Neuron (in vitro differentiated cells): ENCODE measurements around the gene SPATA31E1.

Source experiments
- H2AFZ ChIP-seq: one replicate; pipeline ENCODE4 v1.6.1; 2013; ENCODE audit warnings: low read depth, mild to moderate bottlenecking, inconsistent platforms, low read length, moderate library complexity
- H3K27me3 ChIP-seq: one replicate; pipeline ENCODE4 v1.6.1; 2013; ENCODE audit warnings: low read length; ENCODE audit not compliant: insufficient read depth
- H3K36me3 ChIP-seq: one replicate; pipeline ENCODE4 v1.6.1; 2013; ENCODE audit warnings: low read length; ENCODE audit not compliant: insufficient read depth
- H3K4me1 ChIP-seq: one replicate; pipeline ENCODE4 v1.6.1; 2013; ENCODE audit warnings: low read length; ENCODE audit not compliant: insufficient read depth
- H3K4me3 ChIP-seq: 2 replicates; pipeline ENCODE4 v1.5.1; 2013; ENCODE audit warnings: mild to moderate bottlenecking, low read length, moderate library complexity
- H3K9me3 ChIP-seq: one replicate; pipeline ENCODE4 v1.6.1; 2013; ENCODE audit warnings: low read length

Gene SPATA31E1

DNA sequence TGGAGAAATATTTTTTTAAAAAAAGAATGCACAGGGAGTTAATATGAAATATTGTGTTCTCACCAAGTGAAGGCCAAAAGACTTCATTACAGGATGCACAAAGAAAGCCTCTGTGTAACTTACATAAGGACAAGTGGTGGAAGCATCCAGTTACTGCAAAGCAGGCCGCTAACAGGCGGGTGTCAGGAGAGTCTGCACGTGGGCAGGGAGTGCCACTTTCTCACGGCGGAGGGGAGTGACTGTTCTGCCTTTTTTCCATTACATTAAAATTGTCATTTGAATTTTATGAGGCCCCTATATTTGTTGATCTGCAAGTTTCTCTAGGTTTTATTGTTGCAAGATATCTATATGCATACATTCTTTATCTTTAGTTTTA lies 28.1 kb upstream of the SPATA31E1 start:
- H3K9me3 ChIP-seq = no peaks in the 10 kb centered on the region
- no peaks in the 10 kb centered on the region for H3K36me3 ChIP-seq
- no peak overlapping the region for H3K4me3 ChIP-seq
- H3K27me3 ChIP-seq = no peaks in the 10 kb centered on the region
- H3K4me1 ChIP-seq = no peaks in the 10 kb centered on the region
- no peak overlapping the region for H2AFZ ChIP-seq

- Histone ChIP-seq H3K4me1 (no peaks in the 10 kb centered on the region), H3K4me3 (no peak overlapping the region), H2AFZ (no peak overlapping the region), H3K36me3 (no peaks in the 10 kb centered on the region), H3K27me3 (no peaks in the 10 kb centered on the region), H3K9me3 (no peaks in the 10 kb centered on the region)
These were observed 27.6 kb upstream of the SPATA31E1 start for GRCh38 chr9:87855061-87855460.

GRCh38 chr9:87857141-87857947 lies 25.3 kb upstream of the SPATA31E1 start:
- no peaks in the 10 kb centered on the region for H3K9me3 ChIP-seq
- H3K4me3 ChIP-seq = no peak overlapping the region
- no peaks in the 10 kb centered on the region for H3K4me1 ChIP-seq
- no peak overlapping the region for H2AFZ ChIP-seq
- no peaks in the 10 kb centered on the region for H3K27me3 ChIP-seq
- no peaks in the 10 kb centered on the region for H3K36me3 ChIP-seq

DNA sequence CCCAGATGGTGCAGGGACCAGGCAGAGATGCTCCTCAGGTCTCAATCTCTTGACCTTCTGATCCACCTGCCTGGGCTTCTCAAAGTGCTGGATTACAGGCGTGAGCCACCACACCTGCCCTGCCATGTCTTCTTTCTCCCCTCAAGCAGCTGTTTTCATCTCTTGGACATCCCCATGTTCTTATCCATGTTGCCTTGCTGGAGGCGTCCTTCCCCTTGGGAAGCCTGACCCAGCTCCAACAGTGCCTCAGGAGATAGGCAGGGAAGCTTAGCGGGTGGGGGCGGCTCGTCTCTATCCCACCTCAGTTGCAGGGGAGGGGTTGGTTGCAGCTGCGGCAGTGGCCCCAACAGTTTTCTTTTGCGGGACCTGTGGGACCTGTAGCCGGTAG lies 24.7 kb upstream of the SPATA31E1 start:
- H3K9me3 ChIP-seq = no peaks in the 10 kb centered on the region
- no peaks in the 10 kb centered on the region for H3K4me1 ChIP-seq

DNA sequence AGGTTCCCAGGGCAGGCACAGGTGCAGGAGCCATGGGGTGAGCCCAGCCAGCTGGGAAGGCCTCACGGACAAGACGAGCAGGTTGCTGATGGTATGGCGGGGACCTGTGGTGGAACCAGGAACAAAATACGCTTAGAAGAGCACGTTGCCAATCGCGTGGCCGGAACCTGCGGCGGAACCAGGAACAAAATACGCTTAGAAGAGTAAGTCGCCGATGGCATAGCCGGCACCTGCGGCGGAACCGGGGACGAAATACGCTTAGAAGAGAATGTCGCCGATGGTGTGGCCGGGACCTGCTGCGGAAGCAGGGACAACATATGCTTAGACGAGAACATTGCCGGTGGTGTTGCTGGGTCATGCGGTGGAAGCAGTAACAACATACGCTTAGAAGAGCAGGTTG lies 23.5 kb upstream of the SPATA31E1 start:
- Histone ChIP-seq H2AFZ (no peak overlapping the region), H3K4me1 (no peaks in the 10 kb centered on the region), H3K27me3 (no peaks in the 10 kb centered on the region)

More for the DNA sequence above, 24.7 kb upstream of the SPATA31E1 start:
- no peaks in the 10 kb centered on the region for H3K27me3 ChIP-seq
- H2AFZ ChIP-seq = no peak overlapping the region
- H3K36me3 ChIP-seq = no peaks in the 10 kb centered on the region
- H3K4me3 ChIP-seq = no peak overlapping the region

GRCh38 chr9:87859786-87860185 lies 22.9 kb upstream of the SPATA31E1 start:
- Histone ChIP-seq H3K4me1 (no peaks in the 10 kb centered on the region), H3K9me3 (no peaks in the 10 kb centered on the region), H3K27me3 (no peaks in the 10 kb centered on the region), H3K36me3 (no peaks in the 10 kb centered on the region), H2AFZ (no peak overlapping the region), H3K4me3 (no peak overlapping the region)

More for the DNA sequence above, 23.5 kb upstream of the SPATA31E1 start:
- Histone ChIP-seq H3K9me3 (no peaks in the 10 kb centered on the region), H3K4me3 (no peak overlapping the region), H3K36me3 (no peaks in the 10 kb centered on the region)

DNA sequence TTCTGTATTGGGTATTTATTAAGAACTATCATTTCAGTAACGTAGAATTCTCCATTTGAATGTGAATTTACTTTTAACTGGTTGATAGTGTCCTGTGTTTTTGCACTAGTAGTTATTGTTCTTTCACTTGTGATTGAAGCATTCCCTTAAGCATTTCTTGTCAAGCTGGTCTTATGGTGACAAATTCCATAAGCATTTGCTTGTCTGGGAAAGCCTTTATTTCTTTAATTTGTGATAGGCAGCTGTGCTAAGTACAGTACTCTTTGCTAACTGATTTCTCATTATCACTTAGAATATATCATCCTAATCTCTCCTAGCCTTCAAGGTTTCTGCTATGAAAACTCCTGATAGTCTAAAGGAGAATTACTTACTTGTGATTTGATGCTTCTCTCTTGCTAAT lies 21.3 kb upstream of the SPATA31E1 start:
- Histone ChIP-seq H3K27me3 (no peaks in the 10 kb centered on the region), H3K4me1 (no peaks in the 10 kb centered on the region), H3K4me3 (no peak overlapping the region), H3K9me3 (no peaks in the 10 kb centered on the region), H2AFZ (no peak overlapping the region), H3K36me3 (no peaks in the 10 kb centered on the region)

DNA sequence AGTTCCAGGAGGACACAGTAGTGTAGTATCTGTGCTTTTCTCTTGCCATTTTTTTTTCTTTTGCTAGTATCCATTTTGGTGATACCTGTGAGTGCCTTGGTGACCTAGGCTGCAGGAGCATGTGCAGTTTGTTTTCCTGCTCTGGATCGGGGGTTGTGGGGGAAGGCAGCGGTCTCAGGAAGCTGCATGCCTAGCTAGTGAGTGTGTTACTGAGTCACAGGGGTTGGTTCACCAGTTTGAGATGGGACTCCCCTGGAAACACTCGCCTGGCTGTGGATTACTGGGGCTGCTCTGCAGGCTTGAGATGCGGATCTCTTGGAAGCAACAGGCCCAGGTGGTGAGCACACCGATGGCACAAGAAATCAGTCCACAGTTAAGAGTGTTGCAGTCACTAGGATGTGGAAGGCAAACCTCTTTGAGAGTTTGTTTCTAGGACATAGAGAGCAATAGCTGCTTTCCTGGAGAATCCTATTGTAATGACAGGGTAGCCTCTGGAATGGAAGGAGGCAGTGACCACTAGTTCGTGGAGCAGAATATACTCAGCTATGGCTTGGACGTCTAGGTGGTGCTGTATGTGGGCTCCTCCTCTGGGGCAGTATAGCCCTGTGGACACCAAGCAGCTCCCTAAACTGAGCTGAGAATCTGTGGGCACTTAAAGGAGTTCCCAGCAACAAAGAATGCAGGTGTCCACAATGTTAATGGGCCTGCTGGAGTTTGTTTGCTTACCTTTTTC lies 20.0 kb upstream of the SPATA31E1 start:
- H2AFZ ChIP-seq = no peak overlapping the region
- H3K27me3 ChIP-seq = no peaks in the 10 kb centered on the region
- no peak overlapping the region for H3K4me3 ChIP-seq
- H3K4me1 ChIP-seq = no peaks in the 10 kb centered on the region
- no peaks in the 10 kb centered on the region for H3K9me3 ChIP-seq
- H3K36me3 ChIP-seq = no peaks in the 10 kb centered on the region

DNA sequence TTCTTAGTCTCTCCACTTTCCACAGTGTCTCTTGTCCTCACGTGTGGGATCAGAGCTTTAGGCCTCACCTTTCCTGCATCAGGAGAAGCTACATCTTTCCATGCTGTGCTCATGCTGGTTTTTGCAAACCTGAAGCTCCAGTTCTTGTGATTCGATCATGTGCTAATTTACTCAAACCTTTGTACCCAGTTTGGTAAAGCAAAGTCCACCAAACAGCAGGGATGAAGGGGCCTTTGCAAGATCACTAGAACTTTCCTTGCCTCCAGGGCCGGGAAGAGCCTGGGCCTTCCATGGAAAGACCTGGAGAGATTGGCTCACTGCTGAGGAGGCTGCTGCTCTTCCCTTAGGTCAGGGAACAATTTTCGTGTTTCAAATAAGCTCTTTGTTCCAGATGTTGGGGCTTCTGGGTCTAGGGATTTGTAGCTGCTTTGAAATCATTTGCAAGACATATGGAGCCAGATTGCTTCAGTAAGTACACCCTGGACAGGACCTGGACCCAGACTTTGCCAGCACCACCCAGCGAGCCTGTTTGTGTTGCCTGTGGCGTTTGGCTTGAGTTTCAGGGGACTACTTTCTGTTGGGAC lies 18.7 kb upstream of the SPATA31E1 start:
- Histone ChIP-seq H3K4me3 (no peak overlapping the region), H3K36me3 (no peaks in the 10 kb centered on the region), H2AFZ (no peak overlapping the region), H3K27me3 (no peaks in the 10 kb centered on the region), H3K9me3 (no peaks in the 10 kb centered on the region), H3K4me1 (no peaks in the 10 kb centered on the region)

- Histone ChIP-seq H3K4me1 (no peaks in the 10 kb centered on the region), H2AFZ (no peak overlapping the region), H3K27me3 (no peaks in the 10 kb centered on the region), H3K4me3 (no peak overlapping the region), H3K36me3 (no peaks in the 10 kb centered on the region), H3K9me3 (no peaks in the 10 kb centered on the region)
These were observed 17.8 kb upstream of the SPATA31E1 start for GRCh38 chr9:87864915-87865314.

DNA sequence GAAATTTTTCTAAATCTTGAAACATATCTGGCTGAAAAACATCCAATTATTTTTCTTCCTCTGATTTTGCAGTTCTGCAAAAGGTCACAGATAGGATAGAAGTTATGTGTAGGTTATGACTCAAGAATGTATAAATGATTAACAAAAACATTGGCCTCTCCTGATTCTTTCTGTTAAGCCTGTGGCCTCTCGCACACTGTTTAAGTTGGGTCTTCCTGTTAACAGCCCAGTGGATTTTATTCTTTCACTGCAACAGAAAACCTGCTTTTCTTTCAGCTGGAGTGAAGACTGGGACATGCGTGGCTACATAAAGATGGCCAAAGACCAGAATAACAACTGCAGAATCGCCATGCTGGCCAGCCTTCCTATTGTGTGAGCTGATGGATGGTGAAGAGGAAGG lies 17.1 kb upstream of the SPATA31E1 start:
- Histone ChIP-seq H3K36me3 (no peaks in the 10 kb centered on the region), H3K27me3 (no peaks in the 10 kb centered on the region), H3K4me3 (no peak overlapping the region)

GRCh38 chr9:87867391-87867790 lies 15.3 kb upstream of the SPATA31E1 start:
- H3K4me3 ChIP-seq = no peak overlapping the region
- no peak overlapping the region for H2AFZ ChIP-seq
- no peaks in the 10 kb centered on the region for H3K4me1 ChIP-seq
- no peaks in the 10 kb centered on the region for H3K36me3 ChIP-seq
- no peaks in the 10 kb centered on the region for H3K27me3 ChIP-seq
- H3K9me3 ChIP-seq = no peaks in the 10 kb centered on the region

More for the DNA sequence above, 17.1 kb upstream of the SPATA31E1 start:
- H3K9me3 ChIP-seq = no peaks in the 10 kb centered on the region
- no peaks in the 10 kb centered on the region for H3K4me1 ChIP-seq
- no peak overlapping the region for H2AFZ ChIP-seq

DNA sequence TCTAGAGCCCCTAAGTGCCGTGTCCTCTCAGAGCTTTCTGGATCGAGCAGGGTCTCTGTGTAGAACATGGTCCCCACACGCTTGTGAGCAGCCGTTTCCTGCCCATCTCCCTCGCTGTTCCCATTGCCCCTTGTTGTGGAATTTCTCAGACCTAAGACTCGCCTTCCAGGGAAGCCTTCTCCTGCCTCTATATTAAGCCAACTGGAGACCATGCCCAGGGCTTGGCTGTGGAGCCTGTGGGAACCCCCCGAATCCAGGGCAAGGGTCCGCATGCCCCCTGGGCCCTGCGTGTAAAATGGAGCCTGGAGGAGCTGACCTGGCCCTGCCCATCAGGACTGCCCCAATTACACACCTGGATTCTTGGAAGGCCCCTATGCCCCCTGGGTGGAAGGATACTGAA lies 14.5 kb upstream of the SPATA31E1 start:
- Histone ChIP-seq H2AFZ (no peak overlapping the region), H3K27me3 (no peaks in the 10 kb centered on the region), H3K4me1 (no peaks in the 10 kb centered on the region), H3K4me3 (no peak overlapping the region), H3K9me3 (no peaks in the 10 kb centered on the region), H3K36me3 (no peaks in the 10 kb centered on the region)
